Heart left ventricle (tissue), 13 donors: ENCODE measurements around the gene ZNF44.

Experiments
- CTCF ChIP-seq, 12 donors: fragments of 200-600 bp; sonication (generic) in 4 of 12; IDR thresholded peaks; one replicate each; pipeline versions ENCODE4 v1.5.0 to v1.8.0; 2018 to 2022; ENCODE audit warnings: antibody characterized with exemption in 12 of 12, mild to moderate bottlenecking in 5 of 12
- POLR2A ChIP-seq, 2 donors: fragments of 450-650 bp; IDR thresholded peaks; one replicate each; pipeline ENCODE4 v1.6.1; 2017; ENCODE audit warnings: antibody characterized with exemption in 2 of 2, mild to moderate bottlenecking in 2 of 2, moderate library complexity in 2 of 2
- donor health status: ischemic (EF 13 %, LVEDD 7.1; RV severe dilation, severe dysfunction).
- donor health status: DM: no; HTN: yes; CAD: no.
- donor health status: DM: no; HTN: no; CAD: no.
- donor health status: ischemic (EF 25% LVEDD 6.9; RV normal size, moderate dysfunction).
- donor health status: ischemic (EF 25% LVEDD 5.7; RV mildly dilated, moderate dysfunction).
- donor health status: ischemic (EF 35%, LVEDD 5.7; RV mildly dilated, moderate dysfunction).
- donor health status: nonischemic (EF 11% LVEDD 7.7; RV severe dilation, severe dysfunction).
- donor health status: DM: yes; HTN: yes; CAD: no.
- donor health status: PGD.
- donor health status: ischemic (EF 29% LVEDD 5.4; RV normal size, mild dysfunction).
- donor health status: nonischemic (EF 23%, LVEDD 6.1; RV moderate dilation, normal function).

GRCh38 chr19:12333162-12334159 is 38.8 kb upstream of the ZNF44 start, which contains the start of gene ZNF563:
- TF ChIP-seq POLR2A (IDR thresholded peaks at IDR 0.05) (peak; percentile 46 to 95), CTCF (IDR thresholded peaks at IDR 0.05) (no peak)
